HEK293 (cell line): ENCODE data around the gene PEPD.

Experiments
- BCL11A ChIP-seq: fragments of 450-650 bp; formaldehyde crosslinking; IDR thresholded peaks from 2 replicates; pipeline ENCODE4 v1.5.1; 2016; ENCODE audit warnings: low read depth, missing biosample characterization, missing genetic modification characterization
- KLF16 ChIP-seq: fragments of 450-650 bp; formaldehyde crosslinking; IDR thresholded peaks from 2 replicates; pipeline ENCODE4 v1.5.1; 2017; ENCODE audit warnings: missing biosample characterization, missing genetic modification characterization
- PRDM10 ChIP-seq: fragments of 450-650 bp; formaldehyde crosslinking; IDR thresholded peaks from 2 replicates; pipeline ENCODE4 v1.5.1; 2016; ENCODE audit warnings: missing biosample characterization, missing genetic modification characterization
- PRDM2 ChIP-seq: fragments of 450-650 bp; formaldehyde crosslinking; IDR thresholded peaks from 2 replicates; pipeline ENCODE4 v1.5.1; 2016; ENCODE audit warnings: missing biosample characterization, missing genetic modification characterization, borderline replicate concordance
- REST ChIP-seq: fragments of 450-650 bp; formaldehyde crosslinking; IDR thresholded peaks from 2 replicates; pipeline ENCODE4 v1.5.1; 2016; ENCODE audit warnings: missing biosample characterization, missing genetic modification characterization
- SALL2 ChIP-seq: fragments of 450-650 bp; formaldehyde crosslinking; IDR thresholded peaks from 2 replicates; pipeline ENCODE4 v1.5.0; 2017; ENCODE audit warnings: missing biosample characterization, mild to moderate bottlenecking, missing genetic modification characterization, borderline replicate concordance
- SP7 ChIP-seq: fragments of 450-650 bp; formaldehyde crosslinking; IDR thresholded peaks from 2 replicates; pipeline ENCODE4 v1.5.1; 2016; ENCODE audit warnings: missing biosample characterization, missing genetic modification characterization
- YY2 ChIP-seq: fragments of 450-650 bp; formaldehyde crosslinking; IDR thresholded peaks from 2 replicates; pipeline ENCODE4 v1.5.1; 2016; ENCODE audit warnings: missing biosample characterization, missing genetic modification characterization
- ZBTB21 ChIP-seq: fragments of 450-650 bp; formaldehyde crosslinking; IDR thresholded peaks from 2 replicates; pipeline ENCODE4 v1.5.1; 2017; ENCODE audit warnings: missing biosample characterization, missing genetic modification characterization
- ZBTB7A ChIP-seq: fragments of 450-650 bp; formaldehyde crosslinking; IDR thresholded peaks from 2 replicates; pipeline ENCODE4 v1.5.1; 2016; ENCODE audit warnings: low read depth, missing biosample characterization, missing genetic modification characterization
- ZEB2 ChIP-seq: fragments of 450-650 bp; formaldehyde crosslinking; IDR thresholded peaks from 2 replicates; pipeline ENCODE4 v1.5.1; 2016; ENCODE audit warnings: missing biosample characterization, missing genetic modification characterization
- ZFP69B ChIP-seq: fragments of 450-650 bp; formaldehyde crosslinking; IDR thresholded peaks from 2 replicates; pipeline ENCODE4 v1.5.1; 2016; ENCODE audit warnings: missing biosample characterization, missing genetic modification characterization
- ZNF121 ChIP-seq: fragments of 450-650 bp; formaldehyde crosslinking; IDR thresholded peaks from 2 replicates; pipeline ENCODE4 v1.5.1; 2016; ENCODE audit warnings: missing biosample characterization, missing genetic modification characterization
- ZNF19 ChIP-seq: fragments of 450-650 bp; formaldehyde crosslinking; IDR thresholded peaks from 2 replicates; pipeline ENCODE4; 2016; ENCODE audit warnings: missing biosample characterization, missing genetic modification characterization, low read depth
- ZNF214 ChIP-seq: fragments of 450-650 bp; formaldehyde crosslinking; IDR thresholded peaks from 2 replicates; pipeline ENCODE4 v1.5.1; 2017; ENCODE audit warnings: missing biosample characterization, mild to moderate bottlenecking, missing genetic modification characterization, borderline replicate concordance
- ZNF302 ChIP-seq: fragments of 450-650 bp; formaldehyde crosslinking; IDR thresholded peaks from 2 replicates; pipeline ENCODE4 v1.5.1; 2016; ENCODE audit warnings: missing biosample characterization, missing genetic modification characterization, low read depth
- ZNF311 ChIP-seq: fragments of 450-650 bp; formaldehyde crosslinking; IDR thresholded peaks from 2 replicates; pipeline ENCODE4 v1.5.1; 2017; ENCODE audit warnings: missing biosample characterization, missing genetic modification characterization, borderline replicate concordance
- ZNF335 ChIP-seq: fragments of 450-650 bp; formaldehyde crosslinking; conservative IDR thresholded peaks from 2 replicates; pipeline ENCODE4 v1.5.1; 2016; ENCODE audit warnings: missing biosample characterization, missing genetic modification characterization
- ZNF398 ChIP-seq: fragments of 450-650 bp; formaldehyde crosslinking; IDR thresholded peaks from 2 replicates; pipeline ENCODE4 v1.5.1; 2017; ENCODE audit warnings: missing biosample characterization, missing genetic modification characterization
- ZNF423 ChIP-seq: fragments of 450-650 bp; formaldehyde crosslinking; IDR thresholded peaks from 2 replicates; pipeline ENCODE4 v1.5.1; 2016; ENCODE audit warnings: missing biosample characterization, missing genetic modification characterization
- ZNF48 ChIP-seq: fragments of 450-650 bp; formaldehyde crosslinking; IDR thresholded peaks from 2 replicates; pipeline ENCODE4 v1.5.1; 2016; ENCODE audit warnings: missing biosample characterization, missing genetic modification characterization
- ZNF501 ChIP-seq: fragments of 450-650 bp; formaldehyde crosslinking; IDR thresholded peaks from 2 replicates; pipeline ENCODE4 v1.5.1; 2016; ENCODE audit warnings: missing biosample characterization, missing genetic modification characterization
- ZNF830 ChIP-seq: fragments of 450-650 bp; IDR thresholded peaks from 2 replicates; pipeline ENCODE4 v1.5.0; 2018; ENCODE audit warnings: missing biosample characterization, missing genetic modification characterization, low read depth, mild to moderate bottlenecking, moderate library complexity
- ZXDB ChIP-seq: fragments of 450-650 bp; formaldehyde crosslinking; IDR thresholded peaks from 2 replicates; pipeline ENCODE4 v1.5.1; 2016; ENCODE audit warnings: missing biosample characterization, missing genetic modification characterization

PEPD gene

GRCh38 chr19:33416307-33417215 lies 105.0 kb downstream of the PEPD start (continued):
- TF ChIP-seq REST (tag by site-specific recombination) (no peak; the same call in 1 of the 2 replicates), SP7 (tag by site-specific recombination) (peak; percentile 85), ZNF501 (tag by site-specific recombination) (no peak), ZNF214 (tag by site-specific recombination) (no peak), ZEB2 (tag by site-specific recombination) (peak; percentile 85), ZNF302 (no peak), PRDM2 (tag by site-specific recombination) (no peak), ZNF19 (tag by site-specific recombination) (no peak), ZNF311 (no peak), ZNF830 (tag by site-specific recombination) (no peak), YY2 (tag by site-specific recombination) (peak; percentile 77), ZNF335 (tag by site-specific recombination) (peak; percentile 97), SALL2 (no peak), ZNF48 (tag by site-specific recombination) (no peak), KLF16 (tag by site-specific recombination) (peak; percentile 83), ZXDB (peak; percentile 84), ZNF121 (tag by site-specific recombination) (no peak), ZNF398 (peak; percentile 55; the same call in 1 of the 2 replicates), BCL11A (tag by site-specific recombination) (peak; percentile 60; the same call in 1 of the 2 replicates), ZFP69B (peak; percentile 99), ZNF423 (peak; percentile 45; the same call in 1 of the 2 replicates), ZBTB7A (tag by site-specific recombination) (peak; percentile 77; the same call in 1 of the 2 replicates), PRDM10 (tag by site-specific recombination) (peak; percentile 74), ZBTB21 (no peak)
